K562 (cell line): Measurements from ENCODE around the gene CPNE9. TPM values are rescaled to one million over a fixed set of nuclear protein-coding genes. Genes with fewer than 3 reads are reported as not detected.

Experiments
- C11orf30 ChIP-seq: fragments of 450-650 bp; IDR thresholded peaks from 2 replicates; pipeline ENCODE4 v1.6.1; 2016; ENCODE audit warnings: low read depth, mild to moderate bottlenecking
- E2F5 ChIP-seq: sonication (generic); formaldehyde crosslinking; IDR thresholded peaks from 2 replicates; pipeline ENCODE4 v1.8.0; 2022; ENCODE audit warnings: mild to moderate bottlenecking, missing genetic modification reagents
- ETS2 ChIP-seq: IDR thresholded peaks from 2 replicates; pipeline ENCODE4 v1.6.1; 2016; ENCODE audit warnings: borderline replicate concordance, missing genetic modification characterization, mild to moderate bottlenecking, moderate library complexity, missing compliant biosample characterization; ENCODE audit not compliant: poor library complexity, severe bottlenecking
- ID3 ChIP-seq, 2 experiments: fragments of 250-450 bp in 1 of 2; fragments of 450-650 bp in 1 of 2; sonication (Bioruptor Pico) in 1 of 2; IDR thresholded peaks; 2 replicates each; pipeline versions ENCODE4 v1.6.1 to v1.8.0; 2016 to 2021; ENCODE audit warnings: mild to moderate bottlenecking in 2 of 2, moderate library complexity in 2 of 2, missing compliant biosample characterization in 1 of 2, missing genetic modification characterization in 1 of 2
- MAFK ChIP-seq: IDR thresholded peaks from 2 replicates; pipeline ENCODE4 v1.6.1; 2011; ENCODE audit warnings: low read length, improper control_type of control experiment
- MCM7 ChIP-seq, 2 experiments: fragments of 450-650 bp; IDR thresholded peaks; 2 replicates each; pipeline ENCODE4 v1.6.1; 2016 to 2018
- SAFB ChIP-seq: fragments of 200-400 bp; formaldehyde crosslinking; IDR thresholded peaks from 2 replicates; pipeline ENCODE4 v1.6.1; 2017; ENCODE audit warnings: low read depth, low read length, borderline replicate concordance
- SNIP1 ChIP-seq: fragments of 450-650 bp; IDR thresholded peaks from 2 replicates; pipeline ENCODE4 v1.7.1; 2017; ENCODE audit warnings: low read depth, mild to moderate bottlenecking
- SRSF1 ChIP-seq: fragments of 200-400 bp; formaldehyde crosslinking; IDR thresholded peaks from 2 replicates; pipeline ENCODE4 v1.6.1; 2017; ENCODE audit warnings: mild to moderate bottlenecking, low read depth, low read length, moderate library complexity
- TEAD1 ChIP-seq, 2 experiments: fragments of 450-650 bp in 1 of 2; sonication (generic) in 1 of 2; formaldehyde crosslinking; IDR thresholded peaks; 2 replicates each; pipeline versions ENCODE4 v1.4.0 to v1.8.0; 2020 to 2022; ENCODE audit warnings: mild to moderate bottlenecking in 2 of 2, missing genetic modification reagents in 1 of 2
- TOE1 ChIP-seq, 2 experiments: fragments of 450-650 bp in 1 of 2; sonication (generic) in 1 of 2; formaldehyde crosslinking in 1 of 2; IDR thresholded peaks; 2 replicates each; pipeline versions ENCODE4 v1.7.1 to v1.8.0; 2016 to 2022; ENCODE audit warnings: borderline replicate concordance in 2 of 2, mild to moderate bottlenecking in 2 of 2, antibody characterized with exemption in 1 of 2, inconsistent platforms in 1 of 2, low read depth in 1 of 2, missing genetic modification reagents in 1 of 2, moderate library complexity in 1 of 2
- ZBED1 ChIP-seq: IDR thresholded peaks from 2 replicates; pipeline ENCODE4 v1.6.1; 2014
- ZBTB43 ChIP-seq: sonication (generic); formaldehyde crosslinking; IDR thresholded peaks from 2 replicates; pipeline ENCODE4 v1.8.0; 2023; ENCODE audit warnings: mild to moderate bottlenecking, missing genetic modification reagents
- ZFPM2 ChIP-seq: fragments of 250-450 bp; sonication (Bioruptor Pico); IDR thresholded peaks from 2 replicates; pipeline ENCODE4 v1.5.1; 2022; ENCODE audit warnings: mild to moderate bottlenecking
- ZNF280A ChIP-seq: fragments of 450-650 bp; IDR thresholded peaks from 2 replicates; pipeline ENCODE4 v1.6.1; 2018; ENCODE audit warnings: mild to moderate bottlenecking, low read depth; ENCODE audit not compliant: partially characterized antibody
- ZNF57 ChIP-seq: fragments of 450-650 bp; formaldehyde crosslinking; IDR thresholded peaks from 2 replicates; pipeline ENCODE4 v1.4.0; 2020; ENCODE audit warnings: mild to moderate bottlenecking, moderate library complexity
- ZNF589 ChIP-seq: fragments of 200-800 bp; sonication (Bioruptor generic); IDR thresholded peaks from 2 replicates; pipeline ENCODE4 v1.6.1; 2016; ENCODE audit warnings: low read depth, missing genetic modification characterization, missing compliant biosample characterization
- ZZZ3 ChIP-seq: fragments of 450-650 bp; IDR thresholded peaks from 2 replicates; pipeline ENCODE4 v1.6.1; 2016; ENCODE audit warnings: antibody characterized with exemption, mild to moderate bottlenecking, moderate library complexity
- polyA plus RNA-seq, 8 experiments: library from polyadenylated mRNA; depleted of rRNA in 4 of 8; stranded (reverse) in 5 of 8; unstranded in 3 of 8; fragments of >200 nt; fragmentation: Nextera tagmentation in 2 of 8; fragmentation: Illumina TruSeq in 1 of 8; extraction: Ambion mirVana in 2 of 8; extraction: Trizol in 1 of 8; gene quantifications; 2 replicates each; pipeline versions ENCODE4 v1.2.1 to v1.2.3, GENCODE V29; 2011 to 2014; ENCODE audit warnings: inconsistent platforms in 1 of 8, missing spikeins in 1 of 8
- total RNA-seq, 7 experiments: library from RNA; depleted of rRNA in 6 of 7; stranded (reverse); fragments of >200 nt in 6 of 7; fragmentation: Illumina TruSeq in 2 of 7; extraction: Trizol in 2 of 7; gene quantifications; 2 replicates each; pipeline versions ENCODE4 v1.2.1 to v1.2.3, GENCODE V29; 2011 to 2021; ENCODE audit warnings: low replicate concordance in 1 of 7
- TF ChIP-seq, protein P1 (sequence below): sonication (generic); formaldehyde crosslinking; IDR thresholded peaks from 2 replicates; pipeline ENCODE4 v1.8.1; 2023; ENCODE audit warnings: mild to moderate bottlenecking, missing genetic modification reagents

The CPNE9 gene
- total and polyA plus RNA-seq, 9 of the 15 experiments (the other 6 are each of a cell fraction or from before 2014, with no cell fraction given): 0.22 to 0.56 (median 0.29) TPM; not detected in 3

DNA sequence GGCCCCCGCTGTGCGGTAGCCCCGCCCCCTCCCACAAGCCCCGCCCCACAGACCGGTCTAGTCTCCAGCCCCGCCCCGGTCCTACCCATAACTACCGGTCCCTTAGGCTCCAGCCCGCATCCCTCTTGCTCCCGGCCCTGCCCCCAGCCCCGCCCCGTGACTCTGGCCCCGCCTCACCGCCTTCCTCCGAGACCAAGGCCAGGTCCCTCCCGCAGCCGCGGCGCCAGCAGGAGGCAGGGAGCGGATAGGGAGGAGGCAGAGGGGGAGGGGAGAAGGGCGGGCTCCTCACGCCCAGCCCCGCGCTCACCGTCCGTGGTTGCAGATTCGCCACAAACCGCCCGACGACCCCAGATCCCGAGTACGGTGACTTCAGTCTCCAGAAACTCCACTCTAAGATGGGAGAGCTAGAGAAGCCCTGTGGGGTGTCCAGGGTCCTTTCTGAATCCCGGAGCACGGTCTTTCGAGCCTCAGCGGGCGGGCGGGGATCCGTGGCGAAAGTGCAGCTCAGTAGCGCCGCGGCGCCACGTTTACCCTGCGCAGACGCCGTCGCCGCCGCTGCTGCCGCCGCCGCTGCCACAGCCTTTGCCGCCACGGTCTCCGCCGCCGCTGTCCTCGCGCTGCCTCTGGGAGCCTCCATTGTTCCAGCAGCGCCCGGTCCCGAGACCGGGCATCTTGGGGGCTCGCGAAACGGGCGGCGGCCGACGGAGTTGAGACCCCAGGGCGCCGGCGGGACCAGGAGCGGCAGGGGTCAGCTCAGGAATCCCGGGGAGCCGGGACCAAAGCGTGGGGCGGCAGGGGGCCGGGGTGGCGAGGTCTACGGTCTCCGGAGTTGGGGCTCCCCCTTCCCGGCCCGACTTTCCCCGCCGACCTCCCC, 27.8 kb downstream of the CPNE9 start, which contains the start of gene BRPF1 (continued):
- TF ChIP-seq ZNF57 (CRISPR knock-in tag) (no peak), SRSF1 (no peak), TEAD1 (CRISPR knock-in tag; IDR thresholded peaks at IDR 0.05) (peak; percentile 46 to 75; a peak in 1 of 4 replicates), ETS2 (no peak), TOE1 (IDR thresholded peaks at IDR 0.05; ENCODE audit: borderline replicate concordance) (peak; percentile 92), TOE1 (CRISPR knock-in tag; IDR thresholded peaks at IDR 0.05; ENCODE audit: borderline replicate concordance, low read depth) (no peak), ZBED1 (no peak), ZNF589 (CRISPR knock-in tag) (no peak), SNIP1 (no peak), ZNF280A (no peak), C11orf30 (peak; percentile 99), E2F5 (CRISPR knock-in tag) (no peak), MCM7 (IDR thresholded peaks at IDR 0.05) (no peak), ZFPM2 (CRISPR knock-in tag) (no peak), ZBTB43 (no peak), ZZZ3 (peak; percentile 93), SAFB (no peak), MAFK (no peak), ID3 (CRISPR knock-in tag; IDR thresholded peaks at IDR 0.05) (no peak), ID3 (tag; IDR thresholded peaks at IDR 0.05) (peak; percentile 90)
- TF ChIP-seq, protein P1, sequence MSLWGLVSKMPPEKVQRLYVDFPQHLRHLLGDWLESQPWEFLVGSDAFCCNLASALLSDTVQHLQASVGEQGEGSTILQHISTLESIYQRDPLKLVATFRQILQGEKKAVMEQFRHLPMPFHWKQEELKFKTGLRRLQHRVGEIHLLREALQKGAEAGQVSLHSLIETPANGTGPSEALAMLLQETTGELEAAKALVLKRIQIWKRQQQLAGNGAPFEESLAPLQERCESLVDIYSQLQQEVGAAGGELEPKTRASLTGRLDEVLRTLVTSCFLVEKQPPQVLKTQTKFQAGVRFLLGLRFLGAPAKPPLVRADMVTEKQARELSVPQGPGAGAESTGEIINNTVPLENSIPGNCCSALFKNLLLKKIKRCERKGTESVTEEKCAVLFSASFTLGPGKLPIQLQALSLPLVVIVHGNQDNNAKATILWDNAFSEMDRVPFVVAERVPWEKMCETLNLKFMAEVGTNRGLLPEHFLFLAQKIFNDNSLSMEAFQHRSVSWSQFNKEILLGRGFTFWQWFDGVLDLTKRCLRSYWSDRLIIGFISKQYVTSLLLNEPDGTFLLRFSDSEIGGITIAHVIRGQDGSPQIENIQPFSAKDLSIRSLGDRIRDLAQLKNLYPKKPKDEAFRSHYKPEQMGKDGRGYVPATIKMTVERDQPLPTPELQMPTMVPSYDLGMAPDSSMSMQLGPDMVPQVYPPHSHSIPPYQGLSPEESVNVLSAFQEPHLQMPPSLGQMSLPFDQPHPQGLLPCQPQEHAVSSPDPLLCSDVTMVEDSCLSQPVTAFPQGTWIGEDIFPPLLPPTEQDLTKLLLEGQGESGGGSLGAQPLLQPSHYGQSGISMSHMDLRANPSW (CRISPR knock-in tag): no peak
